HL-60 (cell line): ENCODE measurements around the gene NUCKS1.

Experiments used
- DNase-seq, 2 experiments: peaks; one replicate each; pipeline ENCODE4 v3.0.0-alpha.2; 2010 to 2020; ENCODE audit warnings: low read depth in 1 of 2, low spot score in 1 of 2
- H3K27ac ChIP-seq: fragments of 250-450 bp; sonication (Bioruptor Pico); replicated peaks from 2 replicates; pipeline ENCODE4 v1.5.1; 2020; ENCODE audit warnings: mild to moderate bottlenecking, moderate library complexity
- H3K27me3 ChIP-seq: fragments of 250-450 bp; sonication (Bioruptor Pico); 2 replicates; pipeline ENCODE4 v1.5.1; 2021; ENCODE audit warnings: mild to moderate bottlenecking, moderate library complexity; ENCODE audit not compliant: insufficient read depth, poor library complexity, severe bottlenecking
- H3K4me3 ChIP-seq: replicated peaks from 2 replicates; pipeline ENCODE4 v1.5.1; 2011; ENCODE audit warnings: mild to moderate bottlenecking, control low read depth, low read length; ENCODE audit not compliant: insufficient read depth
- CTCF ChIP-seq: IDR thresholded peaks from one replicate; pipeline ENCODE4 v1.5.1; 2011; ENCODE audit warnings: low read length, control low read depth, inconsistent platforms; ENCODE audit not compliant: insufficient read depth
- GABPA ChIP-seq: IDR thresholded peaks from 2 replicates; pipeline ENCODE4 v1.6.1; 2012; ENCODE audit warnings: low read depth
- POLR2AphosphoS5 ChIP-seq: IDR thresholded peaks from 2 replicates; pipeline ENCODE4 v1.6.1; 2012; ENCODE audit warnings: low read depth
- REST ChIP-seq: IDR thresholded peaks from 2 replicates; pipeline ENCODE4 v1.6.1; 2012; ENCODE audit warnings: low read depth; ENCODE audit not compliant: insufficient replicate concordance
- SPI1 ChIP-seq: IDR thresholded peaks from 2 replicates; pipeline ENCODE4 v1.6.1; 2012; ENCODE audit warnings: low read depth, mild to moderate bottlenecking, borderline replicate concordance

The NUCKS1 gene

GRCh38 chr1:205704903-205705302 lies 45.1 kb downstream of the NUCKS1 start:
- DNase-seq, result no peak

GRCh38 chr1:205703072-205703471 lies 46.9 kb downstream of the NUCKS1 start:
- no peak for DNase-seq
- Histone ChIP-seq H3K27ac (no peak overlapping the region), H3K4me3 (no peak overlapping the region), H3K27me3 (no peaks in the 10 kb centered on the region)
- TF ChIP-seq CTCF (no peak), SPI1 (no peak), POLR2AphosphoS5 (no peak), GABPA (no peak), REST (no peak)

More at GRCh38 chr1:205704903-205705302, 45.1 kb downstream of the NUCKS1 start:
- TF ChIP-seq CTCF (no peak), POLR2AphosphoS5 (no peak), GABPA (no peak), REST (no peak), SPI1 (0 out of 2 replicates have a peak, but pooled peaks have one; percentile 2)
- no peak overlapping the region for H3K4me3 ChIP-seq
- H3K27ac ChIP-seq, result no peak overlapping the region
- no peaks in the 10 kb centered on the region for H3K27me3 ChIP-seq

GRCh38 chr1:205701891-205702290 lies 48.1 kb downstream of the NUCKS1 start:
- no peak for DNase-seq
- Histone ChIP-seq H3K4me3 (no peak overlapping the region), H3K27ac (no peak overlapping the region), H3K27me3 (peaks cover 3% of the 10 kb centered on the region)
- TF ChIP-seq SPI1, result no peak
- TF ChIP-seq POLR2AphosphoS5, result no peak
- TF ChIP-seq REST, result no peak

- TF ChIP-seq CTCF (no peak), SPI1 (no peak), GABPA (no peak)
- Histone ChIP-seq H3K27me3 (peaks cover 3% of the 10 kb centered on the region), H3K27ac (no peak overlapping the region), H3K4me3 (no peak overlapping the region)
- DNase-seq, result no peak
Measured at GRCh38 chr1:205701420-205701819, 48.6 kb downstream of the NUCKS1 start.
